Stimulated activated CD8-positive, alpha-beta memory T cell treated with anti-CD3 and anti-CD28 coated beads, Interleukin-12 subunit alpha, Interleukin-12 subunit beta, amount 100 ng/mL, for 1 hour (primary cell): Measurements from ENCODE around the gene RPL22L1.
"Not testable (repeated sequence)": the region's sequence is repeated elsewhere in the genome, so short reads cannot be mapped to it uniquely, and the experiment has no call there.

Experiments
- DNase-seq: peaks from one replicate; pipeline ENCODE4 v3.0.0-alpha.2; 2020; ENCODE audit warnings: low read depth

Gene RPL22L1

GRCh38 chr3:170877311-170877710 lies 7.3 kb upstream of the RPL22L1 start:
- DNase-seq: not testable (repeated sequence)

DNA sequence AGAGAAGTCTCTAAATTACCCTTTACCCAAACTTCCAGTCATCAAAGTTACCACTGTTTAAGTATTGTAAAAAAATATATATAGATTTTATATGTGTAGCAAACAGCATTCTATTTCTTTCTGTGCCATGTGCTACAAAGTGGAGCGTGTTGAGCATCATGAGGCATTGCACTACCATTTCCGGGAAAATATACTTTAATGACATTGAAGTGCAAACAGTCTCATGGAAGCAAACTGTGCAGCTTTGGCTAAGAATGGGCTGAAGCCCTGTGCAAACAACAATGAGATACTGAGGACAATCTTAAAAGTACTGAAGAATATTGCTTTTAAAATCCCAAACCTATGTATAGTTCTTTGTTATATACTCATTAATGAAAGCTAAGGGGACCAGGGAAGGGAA lies 6.5 kb upstream of the RPL22L1 start:
- no peak for DNase-seq

- DNase-seq: no peak
Observed at GRCh38 chr3:170869239-170869590, 780 bp downstream of the RPL22L1 start.

GRCh38 chr3:170868577-170869238 lies 1.3 kb downstream of the RPL22L1 start:
- DNase-seq: no peak

DNA sequence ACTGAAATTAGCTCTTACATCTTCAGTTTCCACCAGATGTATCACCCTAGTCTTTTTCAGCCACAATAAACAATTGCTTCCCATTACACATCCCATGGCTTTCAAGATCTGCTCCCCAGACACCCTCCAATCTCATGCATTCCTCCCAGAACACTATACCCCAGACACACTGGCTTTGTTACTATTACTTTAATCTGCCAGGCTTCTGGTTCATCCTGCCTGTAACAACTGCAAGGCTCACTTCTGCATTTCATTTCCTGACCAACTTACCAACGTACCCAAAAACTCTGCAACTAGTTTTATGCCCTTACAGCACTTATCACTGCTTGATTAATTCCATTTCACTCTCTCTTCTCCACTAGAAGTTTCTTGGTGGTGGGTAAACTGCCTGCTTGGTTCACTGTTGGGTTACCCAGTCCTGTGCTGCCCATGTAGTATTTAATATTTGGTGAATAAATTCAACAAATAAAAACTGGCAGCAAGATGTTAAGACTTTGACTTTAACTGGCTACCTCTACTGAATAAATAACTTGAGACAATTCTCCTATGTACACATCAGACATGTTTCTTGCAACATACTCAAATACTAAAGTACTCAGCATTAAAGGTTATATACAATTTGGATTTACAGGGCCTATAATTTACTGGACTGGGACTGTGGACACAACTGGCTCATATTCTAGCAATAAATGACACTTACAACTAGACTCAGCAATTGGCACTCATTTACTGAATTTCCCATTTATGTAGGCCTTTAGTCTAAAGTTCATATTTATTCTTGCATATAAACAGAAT lies 2.7 kb downstream of the RPL22L1 start:
- DNase-seq: no peak

DNA sequence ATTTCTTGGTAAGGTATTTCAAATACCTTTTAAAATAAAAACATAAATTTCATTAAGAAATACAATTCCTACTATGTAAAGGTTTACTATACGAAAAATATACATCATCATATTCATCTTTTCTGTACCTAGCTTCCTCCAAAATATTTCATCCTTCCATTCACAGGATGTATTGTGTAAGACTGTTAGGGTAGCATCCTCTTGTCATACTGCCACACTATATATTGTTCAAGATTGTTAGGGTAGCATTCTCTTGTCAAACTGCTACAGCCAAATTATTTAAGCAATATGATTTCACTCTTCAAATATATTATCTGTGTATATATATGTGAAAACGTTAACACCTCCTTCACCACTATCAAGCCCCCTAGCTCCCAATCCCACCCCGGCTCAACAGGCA lies 3.5 kb downstream of the RPL22L1 start:
- no peak for DNase-seq

GRCh38 chr3:170865209-170866094 lies 4.5 kb downstream of the RPL22L1 start:
- DNase-seq: no peak

DNA sequence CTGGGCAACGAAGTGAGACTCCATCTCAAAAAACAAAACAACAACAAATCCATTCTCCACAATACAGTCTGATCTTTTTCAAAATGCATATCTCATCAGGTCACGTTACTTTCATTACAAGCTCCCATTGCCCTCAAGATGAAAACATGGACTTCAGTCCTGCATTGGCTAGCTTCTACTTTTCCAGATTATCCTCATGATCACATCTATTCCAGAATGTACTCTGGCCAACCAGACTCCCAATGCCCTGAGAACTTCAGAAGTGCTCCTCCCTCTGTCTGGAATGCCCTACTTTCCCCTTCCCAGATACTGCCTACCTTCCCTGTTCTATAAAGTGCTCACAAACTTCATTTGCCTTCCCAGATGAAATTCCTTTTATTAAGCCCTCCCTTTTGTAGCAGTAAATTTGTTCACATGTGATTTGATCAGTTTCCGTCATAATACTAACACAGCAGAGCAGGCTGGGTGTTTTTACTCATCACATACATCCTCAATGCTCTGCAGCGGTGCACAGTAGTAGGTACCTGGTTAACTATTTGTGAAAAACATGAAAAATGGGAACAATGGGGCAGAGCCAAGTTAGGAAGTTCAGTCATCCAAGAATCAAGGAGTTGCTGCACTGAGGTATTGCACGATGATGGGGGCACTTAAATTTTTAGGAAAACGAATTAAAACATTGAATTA lies 5.3 kb downstream of the RPL22L1 start:
- no peak for DNase-seq

DNA sequence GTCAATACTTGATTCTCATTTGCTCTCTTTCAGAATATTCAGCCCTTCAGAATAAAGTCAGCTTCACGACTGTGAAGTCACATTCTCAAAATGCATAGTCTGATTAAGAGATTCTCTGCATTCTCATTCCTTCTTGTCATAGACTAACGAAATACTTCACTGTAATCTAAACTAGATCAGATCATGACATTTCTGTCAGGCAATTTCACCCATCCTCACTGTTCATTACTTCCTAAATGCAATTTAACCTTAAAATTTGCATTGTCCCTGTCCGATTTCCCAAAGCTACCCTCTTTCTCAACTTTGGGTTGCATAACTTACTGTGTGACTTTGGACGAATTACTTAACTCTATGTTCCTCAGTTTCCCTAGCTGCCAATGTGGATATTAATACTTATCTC lies 6.2 kb downstream of the RPL22L1 start:
- DNase-seq: no peak

DNA sequence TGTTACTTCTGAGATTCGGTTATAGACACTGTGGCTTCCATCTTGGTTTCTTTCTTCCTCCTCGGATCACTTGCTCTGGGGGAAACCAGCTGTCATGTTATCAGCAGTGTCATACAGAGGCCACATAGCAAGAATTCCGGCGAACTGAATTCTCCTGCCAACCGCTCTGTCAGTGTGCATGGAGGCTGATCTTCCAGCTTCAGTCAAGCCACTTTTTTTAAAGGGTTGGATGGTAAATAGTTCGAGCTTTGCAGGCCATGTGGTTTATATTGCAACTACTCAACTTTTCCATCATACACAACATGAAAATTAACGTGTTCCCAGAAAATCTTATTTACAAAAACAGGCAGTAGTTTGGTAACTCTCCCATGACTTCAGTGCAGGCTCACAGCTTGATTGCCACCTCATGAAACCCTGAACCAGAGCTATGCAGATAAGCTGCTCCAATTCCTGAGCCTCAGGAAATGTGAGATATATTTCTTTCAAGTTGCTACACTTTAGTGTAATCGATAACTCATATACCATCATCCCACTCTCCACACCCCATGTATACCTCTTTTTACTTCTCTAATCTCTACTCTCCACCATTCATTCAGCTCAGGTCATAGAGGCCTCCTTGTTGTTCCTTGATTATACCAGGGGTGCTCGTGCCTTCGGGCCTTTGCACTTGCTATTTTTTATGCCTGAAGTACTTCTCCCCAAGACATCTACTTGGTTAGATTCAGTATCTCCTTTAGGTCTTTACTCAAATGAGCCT lies 7.2 kb downstream of the RPL22L1 start:
- no peak for DNase-seq

DNA sequence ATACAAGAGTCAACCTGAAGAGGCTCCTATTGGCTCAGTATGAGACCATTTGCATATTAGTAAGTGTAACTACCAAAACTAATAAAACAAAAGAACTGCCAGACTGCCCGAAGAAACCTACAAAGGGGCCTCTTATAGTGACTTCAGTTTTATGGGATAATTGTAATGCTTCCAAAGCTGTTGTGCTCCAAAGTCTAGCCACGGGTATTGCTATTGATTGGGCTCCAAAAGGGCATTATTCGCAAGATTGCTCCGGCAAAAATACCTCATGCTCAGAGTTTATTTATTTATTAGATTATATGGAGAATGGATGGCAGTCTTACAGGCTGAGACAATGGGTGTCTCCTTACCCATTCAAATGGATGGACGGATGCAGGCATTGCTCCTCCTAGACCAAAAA lies 11.4 kb downstream of the RPL22L1 start:
- DNase-seq: no peak

DNA sequence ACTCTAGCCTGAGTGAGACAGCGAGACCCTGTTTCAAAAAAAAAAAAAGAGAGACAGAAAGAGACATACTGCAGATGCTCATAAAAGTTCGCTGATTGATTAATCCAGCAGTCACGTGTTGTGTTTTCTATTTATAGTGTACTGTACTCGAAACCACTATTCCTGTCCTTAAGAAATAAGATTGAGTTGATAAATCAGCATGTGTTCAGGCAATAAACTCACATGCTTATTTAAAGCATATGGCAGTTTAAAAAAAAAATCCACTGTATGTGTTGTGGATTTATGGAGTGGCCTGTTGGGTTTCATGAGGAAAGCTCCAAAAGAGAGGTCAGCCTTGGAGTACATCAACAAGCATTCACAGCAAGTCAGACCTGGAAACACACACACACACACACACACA lies 17.7 kb downstream of the RPL22L1 start:
- DNase-seq: no peak

DNA sequence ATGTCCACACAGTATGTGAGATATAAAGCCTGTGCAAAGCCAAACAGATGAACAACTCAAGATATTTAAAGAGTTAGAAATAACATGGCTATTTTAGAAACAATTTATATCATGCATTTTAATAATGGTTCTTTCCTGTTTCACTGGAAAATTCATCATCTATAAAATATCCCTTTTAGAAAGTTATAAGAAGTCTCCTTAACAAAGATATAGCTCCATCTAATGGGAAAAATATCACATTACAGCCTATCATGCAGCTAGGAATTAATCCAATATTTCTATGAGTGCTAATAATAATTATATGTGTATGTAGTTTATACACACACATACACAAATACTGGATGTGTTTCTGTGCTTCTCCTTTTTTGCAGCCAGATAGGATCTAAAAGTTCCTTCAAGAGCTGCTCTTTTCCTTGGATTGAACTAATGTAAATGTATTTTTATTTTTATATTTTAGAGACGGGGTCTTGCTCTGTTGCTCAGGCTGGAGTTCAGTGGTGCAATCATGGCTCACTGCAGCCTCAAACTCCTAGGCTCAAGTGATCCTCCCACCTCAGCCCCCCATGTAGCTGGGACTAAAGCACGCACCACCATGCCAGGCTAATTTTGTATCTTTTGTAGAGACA lies 21.6 kb downstream of the RPL22L1 start:
- DNase-seq: no peak

DNA sequence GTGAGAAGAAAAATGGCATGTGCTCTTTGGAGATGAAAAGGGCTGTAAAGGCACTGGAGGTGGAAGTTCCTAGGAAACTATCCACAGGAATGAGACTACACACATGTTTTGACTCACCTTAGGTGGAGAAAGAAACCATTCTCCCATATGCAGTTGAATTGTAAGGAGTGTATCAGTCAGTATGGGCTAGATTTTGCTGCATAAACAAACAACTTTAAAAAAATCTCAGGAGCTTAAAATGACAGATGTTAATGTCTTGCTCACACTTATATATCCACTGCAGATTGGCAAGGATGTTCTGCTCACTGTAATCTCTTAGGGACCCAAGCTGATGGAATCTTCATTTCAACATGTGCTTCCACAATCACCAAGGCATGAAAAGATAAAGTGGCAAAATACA lies 25.6 kb downstream of the RPL22L1 start:
- DNase-seq: no peak

GRCh38 chr3:170840291-170840859 lies 29.6 kb downstream of the RPL22L1 start:
- DNase-seq: no peak

- DNase-seq: no peak
Observed at GRCh38 chr3:170839518-170840100, 30.4 kb downstream of the RPL22L1 start.

GRCh38 chr3:170836491-170836890 lies 33.5 kb downstream of the RPL22L1 start:
- no peak for DNase-seq

GRCh38 chr3:170835336-170835735 lies 34.7 kb downstream of the RPL22L1 start:
- DNase-seq: no peak

DNA sequence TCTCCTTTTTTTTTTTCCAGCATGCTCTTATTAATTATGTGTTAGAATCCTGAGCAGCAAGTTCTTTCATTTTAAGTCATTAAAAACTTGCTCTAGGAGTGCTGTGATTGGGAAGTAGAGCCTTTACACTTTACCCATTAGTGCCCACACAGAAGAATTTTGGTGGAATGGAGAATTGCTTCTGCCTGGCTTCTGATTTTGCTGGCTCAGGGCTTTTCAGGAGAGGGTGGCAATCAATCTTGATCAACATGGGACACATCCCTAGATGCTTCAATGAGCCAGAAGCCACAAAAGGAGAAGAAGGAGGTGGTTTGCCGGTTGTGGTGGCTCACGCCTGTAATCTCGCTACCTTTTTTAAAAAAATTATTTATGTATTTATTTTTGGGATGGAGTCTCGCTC lies 39.4 kb downstream of the RPL22L1 start:
- no peak for DNase-seq

DNA sequence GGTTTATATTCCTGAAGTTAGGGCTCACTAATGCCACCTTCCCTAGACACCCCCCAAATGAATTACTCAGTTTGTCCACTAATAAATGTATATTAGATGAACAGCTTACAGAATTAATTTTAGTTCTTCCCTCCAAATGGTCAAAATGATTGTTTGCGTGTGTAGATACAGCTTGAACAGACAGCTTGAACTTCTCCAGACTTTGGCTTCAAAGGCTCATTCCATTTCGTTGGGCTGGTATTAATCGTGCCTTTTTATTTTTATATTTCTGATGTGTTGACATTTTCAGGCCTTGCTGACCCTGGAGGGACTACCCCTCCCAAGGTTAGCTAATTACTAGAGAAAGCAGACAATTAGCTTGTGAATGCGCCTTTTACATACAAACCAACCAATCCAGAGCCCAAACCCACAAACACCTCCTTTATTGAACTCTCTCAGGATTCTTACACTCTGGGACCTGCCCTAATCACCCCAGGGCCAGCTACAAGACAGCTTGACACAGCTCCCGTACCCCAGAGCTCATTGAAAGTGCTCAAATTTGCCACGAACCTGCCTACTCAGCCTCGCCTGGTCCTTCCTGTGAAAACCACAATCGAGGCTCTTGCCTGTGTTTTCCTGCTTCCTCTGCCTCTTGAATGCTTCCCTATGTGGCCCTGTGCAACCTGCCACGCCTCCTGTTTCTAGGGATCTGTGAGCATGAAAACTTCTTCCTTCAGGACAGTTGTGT lies 40.3 kb downstream of the RPL22L1 start:
- no peak for DNase-seq
